ENCODE measurements around the gene TCFL5.

The TCFL5 gene

GRCh38 chr20:62791301-62792181 is 70.1 kb downstream of the TCFL5 start:
- Histone ChIP-seq H3K9me3 (ENCODE audit: control insufficient read depth, insufficient read depth, low read depth, low read length) (no peaks in the 10 kb centered on the region), H3K36me3 (ENCODE audit: control insufficient read depth in 2 of 2, insufficient read depth in 1 of 2, low read length in 2 of 2) (no peaks in the 10 kb centered on the region), H3K4me3 (ENCODE audit: low read depth, low read length) (no peak overlapping the region), H3K4me1 (ENCODE audit: control insufficient read depth, insufficient read depth, low read length) (no peaks in the 10 kb centered on the region), H3K27ac (ENCODE audit: extremely low read depth, low read depth, low read length) (no peak overlapping the region)
- ChIA-PET POLR2A (interaction anchor here (1.0 to 1.3 kb wide), 2 partner anchors 122 to 489 kb away, joined by 3 to 4 read pairs; partner anchors contain the start of gene ADRM1), CTCF (interaction anchor here (0.6 to 3.6 kb wide), 46 partner anchors 9 to 1043 kb away, joined by 3 to 38 read pairs (median 4); partner anchors contain the start of genes OGFR and SLCO4A1)
- TF ChIP-seq ZBTB17 (tag by site-specific recombination; IDR thresholded peaks at IDR 0.05): peak; percentile 64
- no peak for TF ChIP-seq BCL11A (tag by site-specific recombination; IDR thresholded peaks at IDR 0.05; ENCODE audit: low read depth)
- no peak for TF ChIP-seq ZNF140 (tag by site-specific recombination; IDR thresholded peaks at IDR 0.05)
- TF ChIP-seq ZNF16 (tag by site-specific recombination; IDR thresholded peaks at IDR 0.05; ENCODE audit: low read depth): no peak
- 0 out of 2 replicates have a peak, but pooled peaks have one; percentile 18 for TF ChIP-seq ZFP69B (tag by site-specific recombination; IDR thresholded peaks at IDR 0.05)
- TF ChIP-seq GLI2 (tag by site-specific recombination; IDR thresholded peaks at IDR 0.05; ENCODE audit: borderline replicate concordance, low read depth): no peak
- no peak for TF ChIP-seq ZNF548 (tag by site-specific recombination; IDR thresholded peaks at IDR 0.05)
- TF ChIP-seq ZNF558 (tag by site-specific recombination; IDR thresholded peaks at IDR 0.05): no peak
- TF ChIP-seq TRIM28 (IDR thresholded peaks at IDR 0.05; ENCODE audit: borderline replicate concordance, low read length): no peak; the same call in 1 of the 2 replicates
- peak; percentile 61; the same call in 1 of the 2 replicates for TF ChIP-seq SP7 (tag by site-specific recombination; IDR thresholded peaks at IDR 0.05)
- TF ChIP-seq KLF8 (tag by site-specific recombination; IDR thresholded peaks at IDR 0.05): no peak
- no peak for TF ChIP-seq ZNF843 (tag by site-specific recombination; IDR thresholded peaks at IDR 0.05)
- peak; percentile 98 for TF ChIP-seq ZNF654 (tag by site-specific recombination; IDR thresholded peaks at IDR 0.05; ENCODE audit: low read depth)
- TF ChIP-seq ZBTB49 (tag by site-specific recombination; IDR thresholded peaks at IDR 0.05; ENCODE audit: low read depth): no peak
- no peak for TF ChIP-seq ZNF645 (tag by site-specific recombination; IDR thresholded peaks at IDR 0.05)
- TF ChIP-seq ZNF692 (tag by site-specific recombination; IDR thresholded peaks at IDR 0.05): peak; percentile 52; the same call in 1 of the 2 replicates
- peak; percentile 38; the same call in 1 of the 2 replicates for TF ChIP-seq ZNF629 (tag by site-specific recombination; IDR thresholded peaks at IDR 0.05)
- TF ChIP-seq ZNF169 (tag by site-specific recombination; IDR thresholded peaks at IDR 0.05): no peak
- TF ChIP-seq WT1 (tag by site-specific recombination; IDR thresholded peaks at IDR 0.05): no peak
- no peak for TF ChIP-seq YY1 (tag by site-specific recombination; IDR thresholded peaks at IDR 0.05)
- TF ChIP-seq ZNF423 (tag by site-specific recombination; IDR thresholded peaks at IDR 0.05): no peak
- TF ChIP-seq ZNF707 (tag by site-specific recombination; IDR thresholded peaks at IDR 0.05): no peak
- no peak for TF ChIP-seq ZNF155 (tag by site-specific recombination; IDR thresholded peaks at IDR 0.05)
- no peak for TF ChIP-seq ZNF223 (tag by site-specific recombination; IDR thresholded peaks at IDR 0.05)
- no peak; the same call in 1 of the 2 replicates for TF ChIP-seq REST (tag by site-specific recombination; IDR thresholded peaks at IDR 0.05)
- TF ChIP-seq ZNF138 (tag by site-specific recombination; IDR thresholded peaks at IDR 0.05; ENCODE audit: borderline replicate concordance): no peak
- no peak for TF ChIP-seq ZNF529 (tag by site-specific recombination; IDR thresholded peaks at IDR 0.05; ENCODE audit: insufficient replicate concordance)
- TF ChIP-seq ZEB2 (tag by site-specific recombination; IDR thresholded peaks at IDR 0.05): 0 out of 2 replicates have a peak, but pooled peaks have one; percentile 45
